ENCODE results near the gene IL9.

The IL9 gene

GRCh38 chr5:135846311-135846710 lies 49.3 kb downstream of the IL9 start:
- no peak overlapping the region for H3K4me3 ChIP-seq (replicated peaks in 1 of 2; ENCODE audit: low read depth in 2 of 2, low read length in 2 of 2)
- DNase-seq (ENCODE audit: low read depth in 2 of 2), result no peak
- TF ChIP-seq CTCF (IDR thresholded peaks at IDR 0.05; ENCODE audit: low read depth, low read length), result no peak

GRCh38 chr5:135843571-135844337 lies 51.9 kb downstream of the IL9 start:
- no peak for TF ChIP-seq CTCF (IDR thresholded peaks at IDR 0.05; ENCODE audit: low read depth, low read length)
- H3K4me3 ChIP-seq (replicated peaks in 1 of 2; ENCODE audit: low read depth in 2 of 2, low read length in 2 of 2), result no peak overlapping the region
- DNase-seq (ENCODE audit: low read depth in 2 of 2), result no peak

- no peak for DNase-seq (ENCODE audit: low read depth in 2 of 2)
- no peak overlapping the region for H3K4me3 ChIP-seq (replicated peaks in 1 of 2; ENCODE audit: low read depth in 2 of 2, low read length in 2 of 2)
- no peak for TF ChIP-seq CTCF (IDR thresholded peaks at IDR 0.05; ENCODE audit: low read depth, low read length)
These were observed 52.9 kb downstream of the IL9 start for GRCh38 chr5:135842737-135843136.
